Right renal cortex interstitium (tissue), 3 donors: ENCODE data around the gene MARVELD2. TPM values are rescaled to one million over a fixed set of nuclear protein-coding genes. Genes with fewer than 3 reads are reported as not detected.
A peak's percentile ranks its signal among the peaks of the same experiment; 100 is the strongest.
"Not testable (repeated sequence)": the region's sequence is repeated elsewhere in the genome, so short reads cannot be mapped to it uniquely, and the experiment has no call there.

Experiments
- DNase-seq, 3 donors: peaks; one replicate each; pipeline ENCODE4 v3.0.0-alpha.2; 2013; ENCODE audit warnings: low read depth in 3 of 3, low spot score in 2 of 3
- polyA plus RNA-seq, 3 donors: library from polyadenylated mRNA; unstranded; fragments of 120-200 nt; gene quantifications; one replicate each; pipeline ENCODE4 v1.2.1, GENCODE V29; 2013; ENCODE audit not compliant: insufficient read length in 3 of 3

MARVELD2 gene, protein sequence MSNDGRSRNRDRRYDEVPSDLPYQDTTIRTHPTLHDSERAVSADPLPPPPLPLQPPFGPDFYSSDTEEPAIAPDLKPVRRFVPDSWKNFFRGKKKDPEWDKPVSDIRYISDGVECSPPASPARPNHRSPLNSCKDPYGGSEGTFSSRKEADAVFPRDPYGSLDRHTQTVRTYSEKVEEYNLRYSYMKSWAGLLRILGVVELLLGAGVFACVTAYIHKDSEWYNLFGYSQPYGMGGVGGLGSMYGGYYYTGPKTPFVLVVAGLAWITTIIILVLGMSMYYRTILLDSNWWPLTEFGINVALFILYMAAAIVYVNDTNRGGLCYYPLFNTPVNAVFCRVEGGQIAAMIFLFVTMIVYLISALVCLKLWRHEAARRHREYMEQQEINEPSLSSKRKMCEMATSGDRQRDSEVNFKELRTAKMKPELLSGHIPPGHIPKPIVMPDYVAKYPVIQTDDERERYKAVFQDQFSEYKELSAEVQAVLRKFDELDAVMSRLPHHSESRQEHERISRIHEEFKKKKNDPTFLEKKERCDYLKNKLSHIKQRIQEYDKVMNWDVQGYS
- 10 to 100 TPM; 27.1 to 31.3 (median 27.3) TPM for polyA plus RNA-seq

DNA sequence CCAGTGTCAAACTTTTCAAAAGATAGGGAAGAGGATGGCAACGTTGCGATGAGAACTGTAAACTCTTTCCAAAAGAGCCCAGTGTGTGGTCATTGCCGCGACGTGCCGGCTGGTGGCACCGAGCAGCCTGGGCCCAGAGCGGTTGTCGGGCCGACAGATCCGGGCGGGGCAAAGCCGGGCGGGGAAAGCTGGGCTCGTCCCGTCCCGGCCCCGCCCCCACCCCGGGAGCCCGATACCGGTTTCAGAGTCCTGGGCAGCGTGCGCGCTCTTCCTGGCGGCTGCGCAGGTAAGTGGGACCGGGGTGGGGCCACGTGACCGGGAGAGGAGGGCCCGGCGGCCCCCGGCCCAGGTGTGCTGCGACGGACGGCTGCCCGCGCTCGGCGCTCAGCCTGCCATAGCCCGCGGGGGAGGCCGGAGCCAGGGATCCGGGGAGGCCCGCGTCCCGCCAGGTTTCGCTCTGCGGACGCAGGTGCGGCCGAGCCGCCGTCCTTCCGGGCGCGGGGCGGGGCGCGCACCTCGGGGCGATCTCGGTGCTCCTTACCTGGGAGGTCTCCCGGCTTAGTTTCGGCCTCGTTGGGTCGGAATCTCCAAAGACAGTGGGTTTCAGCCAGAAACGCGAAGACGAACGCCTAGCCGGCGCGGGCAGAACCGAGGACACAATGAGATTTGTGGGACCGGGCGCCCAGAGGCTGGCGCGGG, at the start of gene MARVELD2:
TSS of gene MARVELD2 (plus strand) at position 232 of the 699 bp plus-strand sequence. CDS start 4,270 bp downstream, outside the sequence.
- peak; percentile 33 to 74 (median 65) for DNase-seq

DNA sequence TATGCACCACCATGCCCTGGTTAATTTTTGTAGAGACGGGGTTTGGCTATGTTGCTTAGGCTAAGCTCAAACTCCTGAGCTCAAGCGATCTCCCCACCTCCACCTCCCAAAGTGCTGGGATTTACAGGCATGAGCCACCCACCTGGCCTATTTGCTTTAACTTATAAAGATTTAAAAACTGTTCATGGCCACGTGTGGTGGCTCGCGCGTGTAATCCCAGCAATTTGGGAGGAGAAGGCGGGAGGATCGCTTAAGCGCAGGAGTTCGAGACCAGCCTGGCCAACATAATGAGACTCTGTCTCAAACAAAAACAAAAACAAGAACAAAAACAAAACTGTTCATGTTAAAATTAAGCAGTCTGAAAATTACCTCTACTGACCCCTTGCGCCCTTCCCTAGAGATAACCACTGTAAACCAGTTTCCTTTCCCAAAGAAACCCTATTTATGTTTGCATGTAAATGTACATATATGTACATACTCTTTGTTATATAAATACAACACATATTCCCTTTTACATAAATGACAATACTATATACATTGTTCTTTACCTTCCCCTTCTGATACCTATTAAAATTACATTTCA, 47.1 kb upstream of the MARVELD2 start:
- DNase-seq, result no peak

DNA sequence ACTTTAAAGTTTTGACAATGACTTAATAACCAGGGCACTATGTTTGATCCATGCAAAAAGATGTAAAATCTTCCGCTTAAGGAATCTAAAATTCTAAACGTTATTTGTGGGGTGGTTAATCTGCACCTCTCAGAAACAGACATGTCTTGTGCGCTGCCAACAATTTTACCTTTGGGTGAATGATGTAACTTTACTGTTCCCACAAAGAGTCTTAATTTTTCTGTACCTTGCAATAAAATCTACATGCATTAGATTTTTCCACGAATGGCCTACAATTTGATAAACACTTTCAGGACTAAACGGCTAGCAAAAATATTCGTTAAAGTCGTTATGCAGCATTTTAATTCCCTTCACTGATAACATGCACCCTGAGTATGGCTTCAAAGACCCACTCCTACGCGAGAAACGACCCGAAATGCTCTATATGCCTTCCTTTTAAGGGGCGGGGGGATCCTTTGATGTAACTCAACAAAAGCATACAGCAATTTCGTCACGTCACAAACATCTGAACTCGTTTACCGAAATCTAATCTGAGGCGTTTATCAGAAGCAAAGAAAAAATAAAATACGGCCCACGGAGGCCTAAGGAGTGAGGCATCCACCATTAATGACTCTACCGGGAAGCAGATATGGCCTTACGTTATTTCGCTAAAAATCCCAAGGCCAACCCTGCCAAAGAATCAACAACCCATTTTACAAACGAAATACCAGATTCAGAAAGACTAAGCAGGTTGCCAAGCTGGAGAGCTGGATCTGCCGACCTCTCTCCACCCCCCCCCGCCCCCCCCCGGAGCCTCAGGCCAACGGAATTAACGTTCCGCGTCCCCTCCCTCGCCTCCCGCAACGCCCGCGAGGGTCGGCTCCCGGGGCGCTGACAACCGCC, 46.2 kb upstream of the MARVELD2 start:
- DNase-seq, result peak; percentile 39 to 53 (median 47)

DNA sequence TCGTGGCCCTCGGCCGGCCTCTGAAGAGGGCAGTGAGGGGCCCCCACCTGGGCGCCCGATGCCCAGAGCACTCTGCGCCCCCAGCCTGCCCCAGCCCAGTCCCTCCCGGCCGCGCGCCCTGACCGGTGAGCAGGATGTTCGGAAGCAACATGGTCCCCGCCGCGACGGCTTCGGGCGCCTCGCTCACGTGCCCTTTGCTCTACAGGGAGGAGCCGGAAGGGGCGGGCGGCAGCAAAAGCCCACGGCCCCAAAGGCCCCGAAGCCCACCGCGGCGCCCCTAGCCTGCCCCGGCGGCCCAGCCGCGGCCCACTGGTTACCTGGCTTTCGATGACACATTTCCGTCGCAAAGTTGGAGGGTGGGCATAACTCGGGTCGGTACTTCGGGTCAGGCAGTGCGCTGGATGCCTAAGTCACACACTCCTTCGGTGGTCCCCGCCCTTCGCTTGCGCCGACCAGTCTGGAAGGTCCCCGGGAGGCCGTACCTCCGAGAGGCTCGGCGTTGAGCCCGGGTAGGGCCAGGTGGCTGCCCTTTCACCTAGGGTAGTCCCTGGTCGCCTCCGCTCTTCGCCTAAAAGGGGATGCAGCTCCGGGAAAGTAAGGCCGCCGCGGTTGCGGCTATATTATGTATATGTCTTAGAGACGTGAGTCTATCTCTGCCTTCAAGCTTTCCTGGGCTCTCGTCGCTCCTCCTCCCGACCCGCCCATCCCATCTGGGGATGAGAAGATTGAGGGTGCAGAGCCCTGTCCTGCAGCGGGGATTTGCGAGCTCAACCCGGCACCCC, 45.4 kb upstream of the MARVELD2 start, which contains the start of the genes AK6, RAD17 and TAF9:
TSS of gene AK6 (minus strand) at position 181 of the 782 bp plus-strand sequence. CDS start at position 151, 30 bp downstream.
TSS of gene RAD17 (plus strand) at position 479 of the 782 bp plus-strand sequence. CDS start 2,391 bp downstream, outside the sequence.
TSS of gene TAF9 (minus strand) at position 181 of the 782 bp plus-strand sequence. CDS start 3,783 bp downstream, outside the sequence.
- DNase-seq, result peak; percentile 88 to 95 (median 90)

DNA sequence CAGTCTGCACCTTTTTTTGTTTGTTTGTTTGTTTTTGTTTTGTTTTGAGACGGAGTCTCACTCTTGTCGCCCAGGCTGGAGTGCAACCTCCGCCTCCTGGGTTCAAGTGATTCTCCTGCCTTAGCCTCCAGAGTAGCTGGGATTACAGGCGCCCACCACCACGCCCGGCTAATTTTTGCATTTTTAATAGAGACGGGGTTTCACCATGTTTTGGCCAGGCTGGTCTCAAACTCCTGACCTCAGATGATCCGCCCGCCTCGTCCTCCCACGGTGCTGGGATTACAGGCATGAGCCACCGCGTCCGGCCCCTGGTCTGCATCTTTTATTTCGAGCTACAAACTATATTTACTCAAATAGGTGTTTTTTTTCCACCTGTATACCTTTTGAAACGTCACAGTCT, 44.6 kb upstream of the MARVELD2 start:
- DNase-seq, result not testable (repeated sequence)

DNA sequence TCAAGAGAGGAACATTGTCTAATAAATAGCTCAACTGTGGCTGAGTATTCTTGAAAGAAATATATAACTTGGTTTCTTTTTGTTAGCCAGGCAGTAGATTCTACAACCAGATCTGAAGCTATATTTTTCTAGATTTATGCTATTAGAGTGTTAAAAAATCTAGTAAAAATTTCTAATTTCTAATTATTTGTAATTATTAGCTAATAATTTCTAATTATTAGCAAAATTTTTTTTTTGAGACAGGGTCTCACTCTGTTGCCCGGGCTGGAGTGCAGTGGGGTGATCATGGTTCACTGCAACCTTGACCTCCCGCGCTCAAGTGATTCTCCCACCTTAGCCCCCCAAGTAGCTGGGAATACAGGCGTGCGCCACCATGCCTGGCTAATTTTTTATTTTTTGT, 42.5 kb upstream of the MARVELD2 start:
- DNase-seq, result no peak

DNA sequence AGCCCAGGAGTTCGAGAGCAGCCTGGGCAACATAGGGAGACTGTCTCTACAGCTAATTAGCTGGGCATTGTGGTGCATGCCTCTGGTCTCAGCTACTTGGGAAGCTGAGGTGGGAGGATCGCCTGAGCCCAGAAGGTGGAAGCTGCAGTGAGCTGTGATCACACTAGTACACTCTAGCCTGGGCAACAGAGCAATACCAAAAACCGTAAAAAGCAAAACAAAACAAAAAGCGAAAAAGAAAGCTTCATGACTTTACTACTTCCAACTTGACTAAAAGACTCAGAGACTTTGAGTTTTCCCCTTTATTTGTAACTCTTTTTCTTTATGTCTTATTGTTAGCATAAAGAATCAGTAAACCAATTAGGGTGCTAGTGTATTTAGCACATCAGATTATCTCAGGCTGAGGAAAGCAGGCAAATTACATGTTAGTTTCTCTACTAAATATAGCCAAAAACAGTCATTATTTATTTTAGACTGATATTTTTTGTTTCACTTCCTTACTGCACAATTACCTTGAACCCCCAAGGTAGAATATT, 39.9 kb upstream of the MARVELD2 start:
- DNase-seq, result no peak

DNA sequence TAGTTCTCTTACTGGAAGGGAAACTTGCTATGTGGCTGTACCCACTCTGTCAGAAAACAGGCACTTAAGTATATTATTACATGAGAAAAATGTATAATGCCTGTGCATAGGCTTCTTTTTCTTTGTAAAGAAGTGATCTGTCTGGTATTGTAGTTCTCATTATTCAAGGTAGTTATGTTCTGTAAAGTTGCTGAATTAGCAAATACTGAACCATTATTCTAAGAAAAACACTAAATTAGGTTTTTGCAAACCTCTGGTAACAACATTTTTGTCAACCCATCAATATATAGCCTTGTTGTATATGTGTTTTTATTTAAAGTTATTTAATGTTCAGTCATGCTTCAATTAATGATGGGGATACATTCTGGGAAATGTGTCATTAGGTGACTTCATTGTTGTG, 36.5 kb upstream of the MARVELD2 start:
- DNase-seq, result no peak

DNA sequence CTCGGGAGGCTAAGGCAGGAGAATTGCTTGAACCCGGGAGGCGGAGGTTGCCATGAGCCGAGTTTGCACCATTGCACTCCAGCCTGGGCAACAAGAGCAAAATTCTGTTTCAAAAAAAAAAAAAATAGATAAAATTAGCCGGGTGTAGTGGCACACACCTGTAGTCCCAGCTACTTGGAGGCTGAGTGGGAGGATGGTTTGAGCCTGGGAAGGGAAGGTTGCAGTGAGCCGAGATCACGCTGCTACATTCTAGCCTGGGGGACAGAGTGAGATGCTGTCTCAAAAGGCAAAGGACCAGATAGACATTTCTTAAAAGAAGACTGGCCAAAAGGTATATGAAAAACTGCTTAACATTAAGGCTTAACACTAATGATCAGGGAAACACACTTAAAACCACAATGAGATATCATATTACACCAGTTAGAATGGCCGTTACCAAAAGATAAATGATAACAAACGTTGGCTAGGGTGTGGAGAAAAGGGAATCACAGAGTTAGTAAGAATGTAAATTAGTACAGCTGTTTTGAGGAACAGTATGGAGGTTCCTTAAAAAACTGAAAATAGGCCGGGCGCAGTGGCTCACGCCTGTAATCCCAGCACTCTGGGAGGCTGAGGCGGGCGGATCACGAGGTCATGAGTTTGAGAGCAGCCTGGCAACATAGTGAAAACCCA, 10.1 kb upstream of the MARVELD2 start:
- DNase-seq, result no peak

DNA sequence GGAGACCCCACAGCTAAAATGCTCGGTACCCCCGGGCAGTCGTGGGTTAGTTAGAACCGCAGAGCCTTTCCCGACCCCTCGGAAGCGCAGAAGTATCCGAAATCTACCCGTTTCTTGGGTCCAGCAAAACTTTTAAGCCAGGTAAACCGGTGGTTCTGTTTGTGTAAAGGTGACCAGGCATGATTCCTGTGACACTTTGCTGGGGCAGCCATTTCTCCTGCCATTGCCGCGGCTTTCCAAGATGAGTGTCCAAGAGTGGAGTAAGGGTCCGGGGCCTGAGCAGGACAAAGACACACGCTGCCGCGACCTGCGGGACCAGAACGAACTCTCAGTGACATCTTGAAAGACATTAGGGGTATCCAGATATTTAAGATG, 655 bp downstream of the MARVELD2 start:
- peak in 2 of 3 donors; percentile 10 to 15 for DNase-seq

DNA sequence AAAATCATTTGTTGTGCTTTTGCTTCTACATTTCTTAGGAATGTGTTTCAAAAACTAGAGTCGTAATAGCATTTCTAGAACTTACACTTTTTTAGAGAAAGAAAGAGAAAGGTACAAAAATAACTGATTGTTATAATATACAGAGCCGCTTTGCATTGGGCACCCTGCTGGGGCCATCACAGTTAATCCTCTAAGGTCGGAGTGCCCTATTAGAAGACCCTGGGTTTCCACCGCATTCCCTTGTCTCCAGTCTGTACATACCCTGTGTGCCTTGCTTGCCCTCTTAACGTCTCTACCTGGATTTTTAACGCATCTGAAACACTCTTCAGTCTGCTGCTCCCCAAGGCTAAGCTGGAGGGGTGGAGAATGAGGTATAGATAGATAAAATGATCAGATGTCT, 1.3 kb downstream of the MARVELD2 start:
- DNase-seq, result peak in 1 of 3 donors; percentile 3

DNA sequence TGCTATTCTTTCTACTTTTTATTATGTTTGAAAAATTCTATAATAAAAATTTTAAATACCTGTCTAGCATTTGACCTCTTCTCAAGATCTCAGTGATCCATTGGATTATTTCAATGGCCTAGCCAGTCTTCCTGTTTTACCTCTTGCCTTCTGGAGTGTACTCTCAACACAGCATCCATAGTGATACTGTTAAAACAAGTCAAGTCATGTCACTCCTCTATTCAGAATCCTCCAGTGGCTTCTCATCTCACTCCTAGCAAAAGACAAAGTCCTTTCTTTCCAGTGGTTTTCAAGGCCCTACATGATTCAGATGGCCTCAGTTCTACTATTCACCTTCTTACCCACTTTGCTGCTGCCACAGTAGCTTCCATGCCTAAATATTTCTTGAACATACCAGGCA, 1.8 kb downstream of the MARVELD2 start:
- no peak for DNase-seq

DNA sequence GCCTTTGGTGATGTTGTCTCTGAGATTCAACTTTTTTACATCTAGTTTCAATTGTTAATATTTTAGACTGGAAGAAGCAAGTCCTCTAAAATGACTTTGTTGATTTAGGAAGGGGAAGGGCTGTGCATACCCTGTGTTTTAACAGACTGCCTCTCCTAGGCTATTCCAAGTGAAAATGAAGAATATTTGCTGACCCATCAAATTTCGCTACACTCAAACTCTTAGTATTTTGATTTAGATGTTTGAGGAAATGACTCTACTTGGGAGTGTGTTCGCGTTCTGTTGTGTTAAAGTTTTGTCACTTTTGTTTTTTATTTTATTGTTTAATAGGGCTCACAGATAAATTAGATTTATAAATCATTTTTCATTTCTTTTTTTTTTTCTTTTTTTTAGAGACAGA, 3.6 kb downstream of the MARVELD2 start:
- DNase-seq, result no peak

DNA sequence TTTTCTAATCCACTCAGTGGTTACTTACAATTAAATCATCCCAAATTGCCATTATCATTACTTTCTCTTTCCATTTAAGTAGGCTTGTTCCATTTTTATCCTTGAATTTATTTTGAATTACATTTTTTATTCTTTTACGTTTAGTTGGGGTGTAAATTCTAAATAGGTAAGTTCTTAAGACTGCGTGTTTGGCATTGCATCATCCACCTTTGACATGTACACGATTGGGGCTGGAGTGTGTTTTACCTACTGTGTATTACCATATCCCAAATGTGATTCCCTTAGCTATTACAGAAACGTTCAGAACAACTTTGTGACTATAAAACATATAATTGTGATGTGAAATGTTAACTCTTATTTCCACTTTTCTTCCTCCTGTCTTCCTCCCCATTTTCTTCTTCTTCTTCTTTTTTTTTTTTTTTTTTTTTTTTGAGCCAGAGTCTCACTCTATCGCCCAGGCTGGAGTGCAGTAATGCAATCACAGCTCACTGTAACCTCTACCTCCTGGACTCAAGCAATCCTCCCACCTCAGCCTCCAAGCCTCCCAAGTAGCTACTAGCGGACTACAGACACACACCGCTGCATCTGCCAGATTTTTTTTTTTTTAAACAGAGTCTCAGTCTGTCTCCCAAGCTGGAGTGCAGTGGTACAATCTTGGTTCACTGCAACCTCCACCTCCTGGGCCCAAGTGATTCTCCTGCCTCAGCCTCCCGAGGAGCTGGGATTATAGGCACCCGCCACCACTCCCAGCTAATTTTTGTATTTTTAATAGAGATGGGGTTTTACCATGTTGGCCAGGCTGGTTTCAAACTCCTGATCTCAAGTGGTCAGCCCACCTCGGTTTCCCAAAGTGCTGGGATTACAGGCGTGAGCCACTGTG, 16.7 kb downstream of the MARVELD2 start:
- no peak for DNase-seq

DNA sequence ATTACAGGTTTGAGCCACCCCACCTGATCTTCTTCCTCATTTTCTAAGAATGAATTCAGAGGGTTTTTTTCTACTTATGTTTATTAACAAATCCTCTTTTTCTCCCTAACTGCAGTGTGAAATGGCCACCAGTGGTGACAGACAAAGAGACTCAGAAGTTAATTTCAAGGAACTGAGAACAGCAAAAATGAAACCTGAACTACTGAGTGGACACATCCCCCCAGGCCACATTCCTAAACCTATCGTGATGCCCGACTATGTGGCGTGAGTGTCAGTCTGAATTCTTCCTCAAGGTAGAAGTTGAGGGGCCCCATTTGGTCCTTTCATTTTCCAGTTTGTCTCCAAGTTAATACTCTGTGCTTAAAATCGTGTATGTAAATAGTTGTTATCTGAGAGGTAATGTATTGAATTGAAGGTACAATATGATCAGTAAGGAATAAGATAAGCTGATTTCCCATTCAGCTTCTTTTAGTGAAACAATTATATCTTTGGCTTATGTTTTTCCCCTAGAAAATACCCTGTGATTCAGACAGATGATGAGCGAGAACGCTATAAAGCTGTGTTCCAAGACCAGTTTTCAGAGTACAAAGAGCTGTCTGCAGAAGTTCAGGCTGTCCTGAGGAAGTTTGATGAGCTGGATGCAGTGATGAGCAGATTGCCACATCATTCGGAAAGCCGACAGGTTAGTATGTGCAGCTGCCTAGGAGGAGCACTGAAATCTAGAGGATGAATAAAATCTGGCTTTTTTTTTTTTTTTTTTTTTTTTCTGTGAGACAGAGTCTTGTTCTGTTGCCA, 17.7 kb downstream of the MARVELD2 start:
- no peak for DNase-seq

DNA sequence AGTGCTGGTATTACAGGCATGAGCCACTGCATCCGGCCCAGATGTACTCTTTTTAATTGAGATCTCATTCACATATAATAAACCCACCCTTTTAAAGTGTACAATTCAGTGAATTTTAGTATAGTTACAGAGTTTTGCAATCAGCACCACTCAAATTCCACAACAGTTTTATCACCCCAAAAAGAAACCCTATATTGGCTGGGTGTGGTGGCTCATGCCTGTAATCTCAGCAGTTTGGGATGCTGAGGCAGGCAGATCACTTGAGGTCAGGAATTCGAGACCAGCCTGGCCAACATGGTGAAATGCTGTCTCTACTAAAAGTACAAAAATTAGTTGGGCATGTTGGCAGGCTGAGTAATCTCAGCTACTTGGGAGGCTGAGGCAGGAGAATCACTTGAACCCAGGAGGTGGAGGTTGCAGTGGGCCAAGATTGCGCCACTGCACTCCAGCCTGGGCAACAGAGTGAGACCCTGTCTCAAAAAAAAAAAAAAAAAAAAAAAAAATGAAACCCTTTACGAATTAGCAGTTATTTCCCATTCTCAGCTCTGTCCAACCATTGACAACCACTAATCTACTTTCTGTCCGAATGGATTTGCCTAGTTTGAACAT, 20.5 kb downstream of the MARVELD2 start:
- not testable (repeated sequence) for DNase-seq
